ENCODE results near the gene APOD. TPM values are rescaled to one million over a fixed set of nuclear protein-coding genes. Genes with fewer than 3 reads are reported as not detected.
A peak's percentile ranks its signal among the peaks of the same experiment; 100 is the strongest.

The APOD gene
- total and polyA plus RNA-seq, 10 of the 15 experiments (the other 5 are each of a cell fraction or from before 2014, with no cell fraction given): 0.06 to 0.77 (median 0.47) TPM; not detected in 3

- no peak for TF ChIP-seq STAT3 (IDR thresholded peaks at IDR 0.05; ENCODE audit: low read depth, low read length)
- TF ChIP-seq MYC (IDR thresholded peaks at IDR 0.05; ENCODE audit: insufficient read depth, insufficient read length, insufficient replicate concordance, low read length, severe bottlenecking): no peak
- no peak for TF ChIP-seq POLR2AphosphoS2 (IDR thresholded peaks at IDR 0.05; ENCODE audit: low read depth, low read length)
- no peak for TF ChIP-seq EGR1 (IDR thresholded peaks at IDR 0.05; ENCODE audit: borderline replicate concordance in 1 of 2, low read depth in 2 of 2, low read length in 2 of 2)
- peak; percentile 40 for TF ChIP-seq SKIL (IDR thresholded peaks at IDR 0.05; ENCODE audit: low read depth, poor library complexity, severe bottlenecking)
- TF ChIP-seq TCF3 (IDR thresholded peaks at IDR 0.05; ENCODE audit: borderline replicate concordance, insufficient read depth, low read depth, low read length): no peak
These were observed 61.3 kb downstream of the APOD start (continued) for GRCh38 chr3:195522254-195523023.

Small RNA genes lying within 50 kb of the gene (small RNA-seq; reads per million reads assigned to genes)
- gene RN7SL73P (not detected), gene RNU6ATAC24P (not detected)

Other genes starting within 250 kb of the APOD start
- gene ACAP2, start 140.9 kb downstream of the APOD start, total RNA-seq (2014; rRNA removed): 38.5 and 45.7 TPM in 2 replicates
- 44.9 and 48.9 TPM in 2 replicates for gene ACAP2, start 140.9 kb downstream of the APOD start, total RNA-seq (2014; rRNA removed; fragmentation: Illumina TruSeq; extraction: Trizol)
- 37.4 and 38.2 TPM in 2 replicates for gene ACAP2, start 140.9 kb downstream of the APOD start, total RNA-seq (2021)
- gene ACAP2, start 140.9 kb downstream of the APOD start, polyA plus RNA-seq (2011; rRNA removed): 33.2 and 48.2 TPM in 2 replicates
- gene ACAP2, start 140.9 kb downstream of the APOD start, polyA plus RNA-seq (2014; fragmentation: Illumina TruSeq; extraction: Trizol): 26.0 and 33.3 TPM in 2 replicates
- gene ACAP2, start 140.9 kb downstream of the APOD start, polyA plus RNA-seq (2014; fragmentation: Nextera tagmentation; extraction: Ambion mirVana): 10 to 100 TPM in 1 of 2 experiments, 1 to 10 TPM in 1; 7.1 to 10.5 TPM
- gene ACAP2, start 140.9 kb downstream of the APOD start, polyA plus RNA-seq (2014; rRNA removed): 14.0 and 20.8 TPM in 2 replicates
- 10 to 100 TPM; 41.1 to 53.8 TPM for gene ACAP2, start 140.9 kb downstream of the APOD start, polyA plus RNA-seq (2016; fragmentation: Nextera tagmentation; extraction: Ambion mirVana)
- 97.5 and 116 TPM in 2 replicates for gene PPP1R2, start 40.6 kb downstream of the APOD start, total RNA-seq (2014; rRNA removed)
- gene PPP1R2, start 40.6 kb downstream of the APOD start, total RNA-seq (2014; rRNA removed; fragmentation: Illumina TruSeq; extraction: Trizol): 49.1 and 50.4 TPM in 2 replicates
- 44.7 and 45.1 TPM in 2 replicates for gene PPP1R2, start 40.6 kb downstream of the APOD start, total RNA-seq (2021)
- gene PPP1R2, start 40.6 kb downstream of the APOD start, polyA plus RNA-seq (2011; rRNA removed): 60.3 and 67.0 TPM in 2 replicates
- 38.8 and 68.6 TPM in 2 replicates for gene PPP1R2, start 40.6 kb downstream of the APOD start, polyA plus RNA-seq (2014; fragmentation: Illumina TruSeq; extraction: Trizol)
- 10 to 100 TPM; 10.5 to 22.7 TPM for gene PPP1R2, start 40.6 kb downstream of the APOD start, polyA plus RNA-seq (2014; fragmentation: Nextera tagmentation; extraction: Ambion mirVana)
- 26.6 and 42.3 TPM in 2 replicates for gene PPP1R2, start 40.6 kb downstream of the APOD start, polyA plus RNA-seq (2014; rRNA removed)
- 10 to 100 TPM; 88.6 to 96.1 TPM for gene PPP1R2, start 40.6 kb downstream of the APOD start, polyA plus RNA-seq (2016; fragmentation: Nextera tagmentation; extraction: Ambion mirVana)
- gene MUC20, start 137.0 kb upstream of the APOD start, total RNA-seq (2014; rRNA removed): 0.17 TPM in 1 of 2 replicates, not detected in the other
- gene MUC20, start 137.0 kb upstream of the APOD start, total RNA-seq (2014; rRNA removed; fragmentation: Illumina TruSeq; extraction: Trizol): 0.18 and 0.22 TPM in 2 replicates
- 0.13 and 0.46 TPM in 2 replicates for gene MUC20, start 137.0 kb upstream of the APOD start, total RNA-seq (2021)
- 0.07 TPM in 1 of 2 replicates, not detected in the other for gene MUC20, start 137.0 kb upstream of the APOD start, polyA plus RNA-seq (2011; rRNA removed)
- 0.38 TPM in 1 of 2 replicates, not detected in the other for gene MUC20, start 137.0 kb upstream of the APOD start, polyA plus RNA-seq (2014; fragmentation: Illumina TruSeq; extraction: Trizol)
- gene MUC20, start 137.0 kb upstream of the APOD start, polyA plus RNA-seq (2014; fragmentation: Nextera tagmentation; extraction: Ambion mirVana): under 1 TPM; 0.04 to 0.06 TPM
- gene MUC20, start 137.0 kb upstream of the APOD start, polyA plus RNA-seq (2014; rRNA removed): 0.13 and 0.80 TPM in 2 replicates
- gene MUC20, start 137.0 kb upstream of the APOD start, polyA plus RNA-seq (2016; fragmentation: Nextera tagmentation; extraction: Ambion mirVana): not detected
- 0.16 and 0.23 TPM in 2 replicates for gene MUC4, start 228.0 kb upstream of the APOD start, total RNA-seq (2014; rRNA removed)
- gene MUC4, start 228.0 kb upstream of the APOD start, total RNA-seq (2014; rRNA removed; fragmentation: Illumina TruSeq; extraction: Trizol): 0.14 and 0.31 TPM in 2 replicates
- 0.46 and 0.51 TPM in 2 replicates for gene MUC4, start 228.0 kb upstream of the APOD start, total RNA-seq (2021)
- gene MUC4, start 228.0 kb upstream of the APOD start, polyA plus RNA-seq (2011; rRNA removed): not detected in 2 replicates
- gene MUC4, start 228.0 kb upstream of the APOD start, polyA plus RNA-seq (2014; fragmentation: Illumina TruSeq; extraction: Trizol): 0.32 TPM in 1 of 2 replicates, not detected in the other
- gene MUC4, start 228.0 kb upstream of the APOD start, polyA plus RNA-seq (2014; fragmentation: Nextera tagmentation; extraction: Ambion mirVana): under 1 TPM in 1 of 2 experiments, not detected in 1; 0.02 TPM
- gene MUC4, start 228.0 kb upstream of the APOD start, polyA plus RNA-seq (2014; rRNA removed): 0.05 and 0.72 TPM in 2 replicates
- gene MUC4, start 228.0 kb upstream of the APOD start, polyA plus RNA-seq (2016; fragmentation: Nextera tagmentation; extraction: Ambion mirVana): not detected

Data from GM12878 (cell line).